GM21786 (cell line): ENCODE data around the gene PDIA2.
"Not testable (repeated sequence)": the region's sequence is repeated elsewhere in the genome, so short reads cannot be mapped to it uniquely, and the experiment has no call there.

Experiments used
- ATAC-seq: cut with Tn5 transposase; IDR thresholded peaks from one replicate; pipeline ENCODE4 v1.9.1; 2021; ENCODE audit not compliant: unreplicated experiment

PDIA2 gene

GRCh38 chr16:263944-264343 lies 19.0 kb upstream of the PDIA2 start:
- ATAC-seq = no peak

- ATAC-seq = no peak
Measured at GRCh38 chr16:264440-264951, 18.5 kb upstream of the PDIA2 start.

DNA sequence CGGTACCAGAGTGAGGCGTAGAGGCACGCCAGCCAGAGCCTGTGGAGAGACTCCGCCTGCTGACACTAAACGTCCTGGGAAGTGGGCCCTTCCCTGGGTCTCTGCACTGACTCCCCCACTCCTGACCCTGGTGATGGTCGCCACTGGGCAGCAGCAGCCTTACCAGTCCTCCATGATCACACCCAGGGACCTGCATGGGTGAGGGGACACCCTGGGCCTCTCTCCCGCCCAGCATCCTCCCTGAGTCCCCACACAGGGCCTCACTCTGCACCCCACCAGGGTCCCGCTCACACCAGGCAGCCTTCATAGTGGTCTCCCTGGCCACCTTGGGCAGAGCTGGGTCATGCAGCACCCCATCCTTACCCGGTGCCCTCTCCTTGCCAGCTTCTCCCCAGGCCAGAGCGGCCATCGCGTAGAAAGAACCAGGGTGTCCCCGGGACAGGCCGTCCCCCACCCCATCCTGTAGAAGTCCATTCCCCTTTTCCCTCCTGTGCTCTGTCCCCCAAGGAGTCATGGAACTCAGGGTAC lies 17.9 kb upstream of the PDIA2 start:
- ATAC-seq = no peak

DNA sequence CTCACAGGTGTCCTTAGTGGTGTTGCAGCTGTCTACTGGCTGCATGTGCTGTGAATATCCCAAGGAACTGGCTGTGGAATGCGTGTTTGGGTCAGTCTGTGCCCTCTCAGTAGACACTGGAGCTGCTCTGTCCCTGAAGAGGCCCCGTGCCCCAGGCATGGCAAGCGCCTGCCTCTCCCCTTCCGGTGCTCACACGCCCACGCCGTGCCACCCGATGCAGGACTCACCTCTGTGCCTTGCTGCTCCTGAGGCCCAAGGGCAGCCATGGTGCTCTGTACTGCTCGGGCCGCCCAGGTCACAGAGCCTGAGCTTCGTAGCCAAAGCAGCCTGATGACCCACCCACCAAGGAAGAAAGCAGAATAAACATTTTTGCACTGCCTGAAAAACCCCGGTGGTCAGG lies 17.3 kb upstream of the PDIA2 start:
- ATAC-seq = no peak

- ATAC-seq = no peak
Measured at GRCh38 chr16:266258-267164, 16.5 kb upstream of the PDIA2 start.

- not testable (repeated sequence) for ATAC-seq
Measured at GRCh38 chr16:267562-267961, 15.4 kb upstream of the PDIA2 start.

GRCh38 chr16:268141-269053 lies 14.6 kb upstream of the PDIA2 start:
- no peak for ATAC-seq

GRCh38 chr16:269061-269796 lies 13.7 kb upstream of the PDIA2 start:
- no peak for ATAC-seq

DNA sequence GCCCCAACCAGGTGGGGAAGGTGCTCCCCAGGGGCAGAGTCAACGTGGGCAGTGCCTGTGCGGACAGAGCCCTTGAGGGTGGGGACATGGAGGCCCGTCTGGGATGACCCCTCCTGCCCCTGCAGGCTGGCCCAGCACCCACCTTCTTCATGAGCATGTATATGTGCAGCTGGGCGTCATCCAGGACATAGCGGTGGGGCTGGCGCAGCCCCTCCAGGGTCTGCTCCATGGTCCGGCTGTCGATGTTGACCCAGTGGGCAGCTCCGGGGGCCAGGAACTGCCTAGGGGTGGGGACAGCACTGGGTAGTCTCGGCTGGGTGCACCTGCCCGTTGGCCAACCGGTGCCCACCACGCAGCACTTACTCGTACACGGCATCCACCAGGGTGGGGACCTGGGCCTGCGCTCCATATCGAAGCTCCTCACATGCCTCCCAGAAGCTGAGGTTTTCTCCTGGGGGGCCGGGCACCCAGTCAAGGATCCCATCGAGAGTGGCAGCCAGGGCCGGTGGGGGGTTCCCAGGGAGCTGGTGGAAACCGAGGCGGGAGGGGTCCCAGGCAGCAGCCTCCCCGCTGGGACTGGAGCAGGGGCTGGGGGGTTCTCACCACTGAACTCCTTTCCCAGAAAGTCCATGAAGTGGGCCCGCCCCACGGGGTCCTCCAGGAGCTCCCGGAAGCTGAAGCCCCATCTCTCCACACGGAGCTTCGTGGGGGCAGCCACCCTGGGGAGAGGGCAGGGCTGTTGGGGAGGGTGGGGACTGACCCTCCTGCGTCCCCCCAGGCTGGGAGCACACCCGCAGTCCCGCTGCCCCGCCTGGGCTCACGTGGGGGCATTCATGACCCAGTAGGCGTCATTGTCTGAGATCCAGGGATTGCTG lies 12.3 kb upstream of the PDIA2 start:
- ATAC-seq = no peak

- no peak for ATAC-seq
Measured at GRCh38 chr16:272633-273546, 10.1 kb upstream of the PDIA2 start.

DNA sequence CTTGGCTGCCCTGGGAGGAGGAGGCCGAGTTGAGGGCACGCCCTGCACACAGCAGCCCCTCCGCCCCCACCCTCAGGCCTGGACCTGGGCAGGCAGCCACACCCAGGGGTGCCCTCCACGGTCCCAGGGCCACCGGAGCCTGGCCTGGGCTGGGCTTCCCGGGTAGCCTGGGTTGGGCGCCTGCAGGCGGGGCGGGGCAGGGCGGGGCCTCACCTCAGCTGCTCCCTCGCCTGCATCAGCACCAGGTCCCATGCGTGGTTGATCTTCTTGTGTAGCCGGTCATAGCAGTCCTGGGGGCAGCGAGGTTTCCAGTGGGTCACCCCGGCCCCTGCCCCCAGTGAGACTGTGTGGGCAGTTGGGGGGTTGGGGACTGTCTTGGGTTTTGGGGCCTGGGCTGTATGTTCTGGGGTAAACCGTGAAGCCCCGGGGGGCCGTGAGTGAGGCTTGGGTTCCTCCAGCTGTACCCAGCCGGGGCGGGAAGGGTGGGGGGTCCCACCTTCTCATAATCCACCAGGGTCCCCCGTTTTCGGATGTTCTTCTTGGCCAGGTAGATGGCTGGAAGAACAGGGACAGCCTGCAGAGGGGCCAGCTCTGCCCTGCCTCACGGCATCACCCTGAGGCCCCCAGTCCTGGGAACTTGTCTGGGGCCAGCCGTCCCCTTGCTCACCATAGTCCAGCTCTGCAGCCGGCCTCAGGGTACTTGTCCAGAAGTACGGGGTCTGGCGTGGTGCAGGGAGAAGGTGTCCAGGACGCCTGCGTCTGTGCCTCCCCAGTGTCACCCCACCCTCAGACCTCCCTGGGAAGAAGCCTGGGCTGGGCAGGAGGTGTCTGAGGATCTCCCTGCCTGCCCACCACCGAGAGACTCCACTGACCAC lies 9.2 kb upstream of the PDIA2 start:
- ATAC-seq = no peak

DNA sequence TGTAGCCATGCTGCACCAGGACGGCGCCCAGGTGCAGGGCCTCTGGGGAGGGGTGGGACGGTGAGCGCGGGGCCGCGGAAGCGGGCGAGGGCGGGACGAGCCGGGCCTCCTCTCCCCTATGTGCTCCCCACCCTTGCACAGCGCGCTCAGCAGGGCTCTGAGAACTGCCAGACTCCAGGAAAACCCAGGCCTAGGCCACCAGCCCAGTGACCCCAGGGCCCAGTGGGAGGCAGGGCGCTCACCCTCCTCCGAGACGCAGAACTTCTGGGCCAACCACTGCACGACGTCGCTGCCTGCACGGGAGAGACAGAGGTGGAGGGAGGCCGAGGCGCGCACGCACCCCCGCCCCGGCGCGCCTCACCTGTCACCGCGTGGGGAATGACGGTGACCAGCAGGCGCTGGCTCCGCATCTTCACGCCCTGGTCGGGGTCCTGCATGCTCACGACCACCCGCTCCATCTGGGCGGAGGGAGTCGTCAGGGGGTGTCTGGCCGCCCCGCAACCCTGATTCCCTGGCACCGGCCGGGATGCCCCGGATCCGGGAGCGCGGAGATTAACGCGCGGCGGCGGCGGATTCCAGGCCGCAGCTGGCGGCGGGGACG lies 7.8 kb upstream of the PDIA2 start:
- ATAC-seq = no peak

- no peak for ATAC-seq
Measured at GRCh38 chr16:275786-276232, 7.2 kb upstream of the PDIA2 start, which contains the start of gene RGS11. TSS of gene RGS11 (minus strand) at chr16:275944. CDS start at chr16:275911, 33 bp downstream.

DNA sequence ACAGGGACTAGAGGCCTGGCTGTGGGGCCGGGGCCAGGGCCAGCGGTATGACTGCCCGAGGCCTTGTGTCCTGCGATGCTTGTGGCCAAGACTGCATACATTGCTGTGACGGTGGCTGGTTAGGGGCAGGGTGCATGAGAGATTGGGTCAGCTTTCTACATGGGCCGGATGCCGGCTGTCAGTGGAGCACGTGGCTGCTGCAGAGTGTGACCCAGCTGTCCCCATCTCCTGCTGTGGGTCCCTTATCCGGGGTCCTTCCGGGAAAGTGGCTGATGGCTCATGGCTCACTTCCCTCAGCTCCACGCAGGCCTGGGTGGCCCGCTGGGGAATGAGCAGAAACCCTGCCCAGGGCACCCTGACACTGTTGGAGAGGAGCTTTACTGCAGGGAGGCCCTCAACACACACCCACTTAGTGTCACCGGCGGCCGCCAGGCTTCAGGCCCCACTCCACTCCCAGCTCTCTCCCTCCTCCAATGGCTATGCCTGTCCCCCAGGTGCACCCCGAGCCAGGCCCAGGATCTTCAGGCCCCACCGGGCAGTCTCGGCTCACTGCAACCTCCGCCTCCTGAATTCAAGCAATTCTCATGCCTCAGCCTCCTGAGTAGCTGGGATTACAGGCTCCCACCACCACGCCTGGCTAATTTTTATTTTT lies 6.4 kb upstream of the PDIA2 start:
- no peak for ATAC-seq

- no peak for ATAC-seq
Measured at GRCh38 chr16:278863-279366, 4.0 kb upstream of the PDIA2 start.

- ATAC-seq = no peak
Measured at GRCh38 chr16:279531-279930, 3.4 kb upstream of the PDIA2 start.
